ENCODE data around the gene CYB5A.

CYB5A gene

DNA sequence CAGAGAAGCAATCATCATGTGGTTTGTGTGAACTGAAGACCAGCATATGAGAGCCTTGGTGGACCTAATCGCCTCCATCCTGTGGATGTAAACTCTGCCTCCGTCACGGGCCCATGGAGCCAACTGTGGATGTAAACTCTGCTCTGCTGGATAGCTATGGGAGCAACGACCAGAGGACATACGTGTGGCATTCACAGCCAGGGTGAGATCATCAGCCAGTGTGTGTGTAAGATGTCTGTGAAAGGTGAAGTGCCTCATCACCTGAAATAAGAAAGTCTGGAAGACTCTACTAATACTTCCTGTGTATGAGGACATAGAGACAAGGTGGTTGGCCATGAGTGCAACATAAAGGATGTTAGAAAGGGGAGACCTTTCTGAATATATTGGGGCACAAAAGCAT is 63.5 kb downstream of the CYB5A start:
- in situ Hi-C loops (cut with MboI; ENCODE audit: low pct_unique_long_range_greater_than_20kb, low sequenced_read_pairs, unreplicated experiment): no loop called here
- TF ChIP-seq, protein P1, sequence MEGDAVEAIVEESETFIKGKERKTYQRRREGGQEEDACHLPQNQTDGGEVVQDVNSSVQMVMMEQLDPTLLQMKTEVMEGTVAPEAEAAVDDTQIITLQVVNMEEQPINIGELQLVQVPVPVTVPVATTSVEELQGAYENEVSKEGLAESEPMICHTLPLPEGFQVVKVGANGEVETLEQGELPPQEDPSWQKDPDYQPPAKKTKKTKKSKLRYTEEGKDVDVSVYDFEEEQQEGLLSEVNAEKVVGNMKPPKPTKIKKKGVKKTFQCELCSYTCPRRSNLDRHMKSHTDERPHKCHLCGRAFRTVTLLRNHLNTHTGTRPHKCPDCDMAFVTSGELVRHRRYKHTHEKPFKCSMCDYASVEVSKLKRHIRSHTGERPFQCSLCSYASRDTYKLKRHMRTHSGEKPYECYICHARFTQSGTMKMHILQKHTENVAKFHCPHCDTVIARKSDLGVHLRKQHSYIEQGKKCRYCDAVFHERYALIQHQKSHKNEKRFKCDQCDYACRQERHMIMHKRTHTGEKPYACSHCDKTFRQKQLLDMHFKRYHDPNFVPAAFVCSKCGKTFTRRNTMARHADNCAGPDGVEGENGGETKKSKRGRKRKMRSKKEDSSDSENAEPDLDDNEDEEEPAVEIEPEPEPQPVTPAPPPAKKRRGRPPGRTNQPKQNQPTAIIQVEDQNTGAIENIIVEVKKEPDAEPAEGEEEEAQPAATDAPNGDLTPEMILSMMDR (IDR thresholded peaks at IDR 0.05; ENCODE audit: extremely low read depth, insufficient read depth, missing control alignments): no peak
- no peak for DNase-seq (ENCODE audit: low spot score)

DNA sequence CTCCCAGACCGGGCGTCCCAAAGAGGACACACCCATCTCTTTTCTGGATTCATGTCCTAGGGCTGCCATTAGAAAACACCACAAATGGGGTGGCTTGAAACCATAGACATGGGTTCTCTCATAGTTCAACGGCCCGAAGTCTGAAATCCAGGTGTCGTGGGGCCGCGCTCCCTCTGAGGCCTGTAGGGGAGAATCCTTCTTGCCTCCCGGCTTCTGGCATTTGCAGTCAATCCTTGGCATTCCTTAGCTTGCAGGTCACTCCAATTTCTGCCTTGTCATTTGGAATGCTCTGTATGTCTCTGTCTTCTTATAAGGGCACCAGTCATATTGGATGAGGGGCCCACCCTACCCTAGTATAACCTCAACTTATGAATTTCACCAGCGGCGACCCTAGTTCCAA is 65.1 kb downstream of the CYB5A start:
- in situ Hi-C loops (cut with MboI; ENCODE audit: low pct_unique_long_range_greater_than_20kb, low sequenced_read_pairs, unreplicated experiment): no loop called here
- TF ChIP-seq, protein P1 (IDR thresholded peaks at IDR 0.05; ENCODE audit: extremely low read depth, insufficient read depth, missing control alignments): no peak
- no peak for DNase-seq (ENCODE audit: low spot score)

DNA sequence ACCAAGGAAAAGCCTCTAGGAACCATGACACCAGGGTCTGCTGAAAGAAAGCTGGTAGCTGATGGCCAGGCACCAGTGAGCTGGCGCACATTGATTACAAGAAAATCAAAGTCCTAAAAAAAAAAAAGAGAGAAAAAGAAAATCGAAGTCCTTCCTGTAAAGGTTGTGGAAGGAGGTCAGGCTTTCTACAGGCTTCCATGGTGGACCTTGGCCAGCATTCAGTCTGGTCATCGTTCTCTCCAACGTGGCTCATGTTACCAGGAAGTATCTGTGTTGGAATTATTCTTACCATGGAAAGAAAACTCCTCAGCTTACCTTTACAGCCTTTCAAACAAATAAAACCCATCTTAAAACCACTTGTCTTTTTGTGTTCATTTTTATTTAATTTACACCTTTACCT is 65.6 kb downstream of the CYB5A start:
- TF ChIP-seq, protein P1 (IDR thresholded peaks at IDR 0.05; ENCODE audit: extremely low read depth, insufficient read depth, missing control alignments): no peak
- no peak for DNase-seq (ENCODE audit: low spot score)
- in situ Hi-C loops (cut with MboI; ENCODE audit: low pct_unique_long_range_greater_than_20kb, low sequenced_read_pairs, unreplicated experiment): no loop called here

- TF ChIP-seq, protein P1 (IDR thresholded peaks at IDR 0.05; ENCODE audit: extremely low read depth, insufficient read depth, missing control alignments): no peak
- no peak for DNase-seq (ENCODE audit: low spot score)
Observed at GRCh38 chr18:74225193-74225840, 66.4 kb downstream of the CYB5A start.

DNA sequence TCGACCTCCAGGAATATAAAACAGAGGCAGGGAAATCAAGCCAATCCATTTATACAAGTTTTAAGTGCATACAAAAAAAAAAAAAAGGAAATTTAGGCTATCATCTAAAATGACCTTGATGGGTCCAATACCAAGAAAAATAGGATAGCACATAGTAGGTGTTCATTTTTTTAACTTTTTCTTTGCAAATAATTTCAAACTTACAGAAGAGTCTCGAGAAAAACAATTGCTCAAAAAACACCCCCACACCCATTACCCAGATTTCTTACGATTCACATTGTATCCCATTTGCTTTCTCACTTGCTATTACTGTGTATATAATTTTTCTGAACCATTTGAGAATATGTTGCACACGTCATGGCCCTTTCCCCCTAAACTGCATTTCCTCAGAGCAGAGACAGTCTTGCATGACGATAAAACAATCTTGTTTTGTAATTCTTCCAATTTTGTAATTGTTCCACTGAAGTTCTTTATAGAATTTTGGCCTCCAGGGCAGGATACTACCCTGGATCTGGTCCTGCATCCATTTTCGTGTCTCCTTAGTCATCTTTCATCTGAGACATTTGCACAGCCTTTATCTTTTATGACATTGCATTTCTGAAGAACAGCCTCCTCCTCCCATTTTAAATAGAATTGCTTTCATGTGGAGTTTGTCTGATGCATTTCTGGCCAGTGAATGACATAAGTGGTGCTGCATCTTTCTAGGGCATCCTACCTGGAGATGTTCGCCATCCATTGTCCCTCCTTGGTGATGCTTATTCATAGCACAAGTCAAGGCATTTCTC is 68.9 kb downstream of the CYB5A start:
- TF ChIP-seq, protein P1 (IDR thresholded peaks at IDR 0.05; ENCODE audit: extremely low read depth, insufficient read depth, missing control alignments): no peak
- in situ Hi-C loops (cut with MboI; ENCODE audit: low pct_unique_long_range_greater_than_20kb, low sequenced_read_pairs, unreplicated experiment): loop anchor here (25.0 kb wide), 1 partner anchor 314 kb away; the partner anchor contains the start of gene CNDP1
- no peak for DNase-seq (ENCODE audit: low spot score)

More at GRCh38 chr18:74225193-74225840, 66.4 kb downstream of the CYB5A start:
- in situ Hi-C loops (cut with MboI; ENCODE audit: low pct_unique_long_range_greater_than_20kb, low sequenced_read_pairs, unreplicated experiment): no loop called here

GRCh38 chr18:74221081-74221480 is 70.7 kb downstream of the CYB5A start:
- in situ Hi-C loops (cut with MboI; ENCODE audit: low pct_unique_long_range_greater_than_20kb, low sequenced_read_pairs, unreplicated experiment): loop anchor here (25.0 kb wide), 1 partner anchor 316 kb away; the partner anchor contains the start of gene CNDP1
- no peak for DNase-seq (ENCODE audit: low spot score)

More at GRCh38 chr18:74221081-74221480, 70.7 kb downstream of the CYB5A start:
- TF ChIP-seq, protein P1 (IDR thresholded peaks at IDR 0.05; ENCODE audit: extremely low read depth, insufficient read depth, missing control alignments): no peak

Data from GM13977 (cell line).